Measurements from ENCODE around the gene ZNF780A.

Gene ZNF780A

GRCh38 chr19:40088299-40089047, 2.3 kb downstream of the ZNF780A start:
- FAIRE-seq, result peak; percentile 43
- TF ChIP-seq POU2F2 (IDR thresholded peaks at IDR 0.05; ENCODE audit: low read depth, low read length) (no peak), PAX5 (IDR thresholded peaks at IDR 0.05; ENCODE audit: insufficient read depth, low read length, severe bottlenecking) (no peak), TAF1 (IDR thresholded peaks at IDR 0.05; ENCODE audit: low read depth, low read length) (no peak), POLR2A (IDR thresholded peaks at IDR 0.05; ENCODE audit: low read depth, low read length) (no peak), POLR2AphosphoS5 (IDR thresholded peaks at IDR 0.05; ENCODE audit: low read depth, low read length) (no peak), SPI1 (IDR thresholded peaks at IDR 0.05; ENCODE audit: low read depth, low read length) (no peak)
- DNase-seq (ENCODE audit: insufficient read length, low spot score), result no peak

- no peak for FAIRE-seq
- DNase-seq (ENCODE audit: insufficient read length, low spot score), result no peak
- TF ChIP-seq PAX5 (IDR thresholded peaks at IDR 0.05; ENCODE audit: insufficient read depth, low read length, severe bottlenecking) (no peak), TAF1 (IDR thresholded peaks at IDR 0.05; ENCODE audit: low read depth, low read length) (no peak)
Measured at GRCh38 chr19:40084948-40085347, 5.8 kb downstream of the ZNF780A start.

GRCh38 chr19:40081411-40081810, 9.3 kb downstream of the ZNF780A start:
- FAIRE-seq (no peak), DNase-seq (ENCODE audit: insufficient read length, low spot score) (no peak)
- TF ChIP-seq POU2F2 (IDR thresholded peaks at IDR 0.05; ENCODE audit: low read depth, low read length) (no peak), POLR2A (IDR thresholded peaks at IDR 0.05; ENCODE audit: low read depth, low read length) (no peak), TAF1 (IDR thresholded peaks at IDR 0.05; ENCODE audit: low read depth, low read length) (no peak), PAX5 (IDR thresholded peaks at IDR 0.05; ENCODE audit: insufficient read depth, low read length, severe bottlenecking) (no peak), POLR2AphosphoS5 (IDR thresholded peaks at IDR 0.05; ENCODE audit: low read depth, low read length) (no peak), SPI1 (IDR thresholded peaks at IDR 0.05; ENCODE audit: low read depth, low read length) (no peak)

- no peak for FAIRE-seq
- TF ChIP-seq TAF1 (IDR thresholded peaks at IDR 0.05; ENCODE audit: low read depth, low read length) (no peak), POLR2A (IDR thresholded peaks at IDR 0.05; ENCODE audit: low read depth, low read length) (no peak), POU2F2 (IDR thresholded peaks at IDR 0.05; ENCODE audit: low read depth, low read length) (no peak), POLR2AphosphoS5 (IDR thresholded peaks at IDR 0.05; ENCODE audit: low read depth, low read length) (no peak), SPI1 (IDR thresholded peaks at IDR 0.05; ENCODE audit: low read depth, low read length) (no peak)
Measured at GRCh38 chr19:40080289-40080688, 10.5 kb downstream of the ZNF780A start.

GRCh38 chr19:40078377-40078776, 12.4 kb downstream of the ZNF780A start:
- no peak for FAIRE-seq
- no peak for TF ChIP-seq TAF1 (IDR thresholded peaks at IDR 0.05; ENCODE audit: low read depth, low read length)
- TF ChIP-seq PAX5 (IDR thresholded peaks at IDR 0.05; ENCODE audit: insufficient read depth, low read length, severe bottlenecking), result no peak
- TF ChIP-seq POLR2AphosphoS5 (IDR thresholded peaks at IDR 0.05; ENCODE audit: low read depth, low read length), result no peak
- TF ChIP-seq POLR2A (IDR thresholded peaks at IDR 0.05; ENCODE audit: low read depth, low read length), result no peak
- TF ChIP-seq POU2F2 (IDR thresholded peaks at IDR 0.05; ENCODE audit: low read depth, low read length), result no peak
- no peak for TF ChIP-seq SPI1 (IDR thresholded peaks at IDR 0.05; ENCODE audit: low read depth, low read length)

More at GRCh38 chr19:40080289-40080688, 10.5 kb downstream of the ZNF780A start:
- no peak for DNase-seq (ENCODE audit: insufficient read length, low spot score)

GRCh38 chr19:40070058-40070457, 20.7 kb downstream of the ZNF780A start:
- DNase-seq (ENCODE audit: insufficient read length, low spot score), result no peak
- TF ChIP-seq POLR2A (IDR thresholded peaks at IDR 0.05; ENCODE audit: low read depth, low read length), result no peak
- TF ChIP-seq PAX5 (IDR thresholded peaks at IDR 0.05; ENCODE audit: insufficient read depth, low read length, severe bottlenecking), result no peak
- TF ChIP-seq SPI1 (IDR thresholded peaks at IDR 0.05; ENCODE audit: low read depth, low read length), result no peak
- no peak for FAIRE-seq

More at GRCh38 chr19:40078377-40078776, 12.4 kb downstream of the ZNF780A start:
- DNase-seq (ENCODE audit: insufficient read length, low spot score), result no peak

GRCh38 chr19:40059624-40060023, 31.1 kb downstream of the ZNF780A start:
- FAIRE-seq, result no peak
- no peak for TF ChIP-seq POLR2AphosphoS5 (IDR thresholded peaks at IDR 0.05; ENCODE audit: low read depth, low read length)
- no peak for TF ChIP-seq POU2F2 (IDR thresholded peaks at IDR 0.05; ENCODE audit: low read depth, low read length)
- no peak for TF ChIP-seq TAF1 (IDR thresholded peaks at IDR 0.05; ENCODE audit: low read depth, low read length)
- TF ChIP-seq SPI1 (IDR thresholded peaks at IDR 0.05; ENCODE audit: low read depth, low read length), result no peak
- no peak for TF ChIP-seq POLR2A (IDR thresholded peaks at IDR 0.05; ENCODE audit: low read depth, low read length)
- TF ChIP-seq PAX5 (IDR thresholded peaks at IDR 0.05; ENCODE audit: insufficient read depth, low read length, severe bottlenecking), result no peak

GRCh38 chr19:40057166-40057565, 33.6 kb downstream of the ZNF780A start:
- TF ChIP-seq PAX5 (IDR thresholded peaks at IDR 0.05; ENCODE audit: insufficient read depth, low read length, severe bottlenecking), result no peak
- no peak for TF ChIP-seq SPI1 (IDR thresholded peaks at IDR 0.05; ENCODE audit: low read depth, low read length)
- TF ChIP-seq POLR2AphosphoS5 (IDR thresholded peaks at IDR 0.05; ENCODE audit: low read depth, low read length), result no peak
- no peak for TF ChIP-seq TAF1 (IDR thresholded peaks at IDR 0.05; ENCODE audit: low read depth, low read length)
- no peak for TF ChIP-seq POLR2A (IDR thresholded peaks at IDR 0.05; ENCODE audit: low read depth, low read length)
- no peak for TF ChIP-seq POU2F2 (IDR thresholded peaks at IDR 0.05; ENCODE audit: low read depth, low read length)
- FAIRE-seq (no peak), DNase-seq (ENCODE audit: insufficient read length, low spot score) (no peak)

More at GRCh38 chr19:40059624-40060023, 31.1 kb downstream of the ZNF780A start:
- DNase-seq (ENCODE audit: insufficient read length, low spot score), result no peak

GRCh38 chr19:40056505-40056904, 34.2 kb downstream of the ZNF780A start:
- DNase-seq (ENCODE audit: insufficient read length, low spot score), result no peak
- peak; percentile 9 for FAIRE-seq
- TF ChIP-seq POLR2A (IDR thresholded peaks at IDR 0.05; ENCODE audit: low read depth, low read length) (no peak), SPI1 (IDR thresholded peaks at IDR 0.05; ENCODE audit: low read depth, low read length) (0 out of 2 replicates have a peak, but pooled peaks have one; percentile 33), POLR2AphosphoS5 (IDR thresholded peaks at IDR 0.05; ENCODE audit: low read depth, low read length) (no peak), PAX5 (IDR thresholded peaks at IDR 0.05; ENCODE audit: insufficient read depth, low read length, severe bottlenecking) (no peak)

Data from GM12891 (cell line).